Neural crest cell (in vitro differentiated cells): ENCODE data around the gene CCDC138. TPM values are rescaled to one million over a fixed set of nuclear protein-coding genes. Genes with fewer than 3 reads are reported as not detected.

Source experiments
- DNase-seq: peaks from one replicate; pipeline ENCODE4 v3.0.0; 2021; ENCODE audit warnings: low read depth, mixed read lengths, low spot score
- H3K27ac Mint-ChIP-seq: one replicate; pipeline ENCODE4 v1.8.0; 2021; ENCODE audit warnings: mild to moderate bottlenecking, mixed read lengths; ENCODE audit not compliant: unreplicated experiment
- H3K27me3 Mint-ChIP-seq: 2 replicates; pipeline ENCODE4 v1.8.0; 2021; ENCODE audit warnings: low read depth, mild to moderate bottlenecking, mixed read lengths
- H3K36me3 Mint-ChIP-seq: 2 replicates; pipeline ENCODE4 v1.8.0; 2021; ENCODE audit warnings: low read depth, mild to moderate bottlenecking, mixed read lengths
- H3K4me1 Mint-ChIP-seq: 2 replicates; pipeline ENCODE4 v1.8.0; 2021; ENCODE audit warnings: mixed read lengths
- H3K4me3 Mint-ChIP-seq: one replicate; pipeline ENCODE4 v1.8.0; 2021; ENCODE audit warnings: mild to moderate bottlenecking, mixed read lengths
- H3K9me3 Mint-ChIP-seq: 2 replicates; pipeline ENCODE4 v1.8.0; 2021; ENCODE audit warnings: mixed read lengths
- CTCF ChIP-seq: fragments of 200-600 bp; sonication (generic); conservative IDR thresholded peaks from 2 replicates; pipeline ENCODE4 v1.5.0; 2021; ENCODE audit warnings: antibody characterized with exemption, mild to moderate bottlenecking
- total RNA-seq: library from RNA; stranded (reverse); gene quantifications from 2 replicates; pipeline ENCODE4 v1.2.1, GENCODE V29; 2021

CCDC138 gene
- total RNA-seq, 1 donor from 2014 or later, result 39.7 TPM

GRCh38 chr2:108847000-108847399 is 60.4 kb downstream of the CCDC138 start:
- H3K4me1 Mint-ChIP-seq, result peaks cover 5% of the 10 kb centered on the region
- peaks cover 46% of the 10 kb centered on the region for H3K36me3 Mint-ChIP-seq
- H3K27me3 Mint-ChIP-seq, result no peaks in the 10 kb centered on the region
- no peak overlapping the region for H3K4me3 Mint-ChIP-seq
- TF ChIP-seq CTCF, result no peak
- no peaks in the 10 kb centered on the region for H3K9me3 Mint-ChIP-seq
- no peak for DNase-seq
- no peak overlapping the region for H3K27ac Mint-ChIP-seq

- no peak overlapping the region for H3K4me3 Mint-ChIP-seq
- TF ChIP-seq CTCF, result no peak
- no peaks in the 10 kb centered on the region for H3K9me3 Mint-ChIP-seq
- H3K36me3 Mint-ChIP-seq, result peaks cover 33% of the 10 kb centered on the region
- H3K27me3 Mint-ChIP-seq, result no peaks in the 10 kb centered on the region
- H3K4me1 Mint-ChIP-seq, result no peaks in the 10 kb centered on the region
- DNase-seq, result no peak
- H3K27ac Mint-ChIP-seq, result no peak overlapping the region
Observed at GRCh38 chr2:108852375-108852774, 65.8 kb downstream of the CCDC138 start.

GRCh38 chr2:108853421-108853820 is 66.8 kb downstream of the CCDC138 start:
- Mint-ChIP-seq H3K4me1 (no peaks in the 10 kb centered on the region), H3K4me3 (no peak overlapping the region), H3K9me3 (peaks cover 2% of the 10 kb centered on the region), H3K36me3 (peaks cover 41% of the 10 kb centered on the region), H3K27me3 (no peaks in the 10 kb centered on the region), H3K27ac (no peak overlapping the region)
- no peak for TF ChIP-seq CTCF
- DNase-seq, result no peak

- no peaks in the 10 kb centered on the region for H3K4me1 Mint-ChIP-seq
- no peak for TF ChIP-seq CTCF
- H3K4me3 Mint-ChIP-seq, result no peak overlapping the region
- no peaks in the 10 kb centered on the region for H3K27me3 Mint-ChIP-seq
- DNase-seq, result no peak
- H3K27ac Mint-ChIP-seq, result no peak overlapping the region
- H3K36me3 Mint-ChIP-seq, result peaks cover 47% of the 10 kb centered on the region
- H3K9me3 Mint-ChIP-seq, result peaks cover 7% of the 10 kb centered on the region
Observed at GRCh38 chr2:108854484-108854883, 67.9 kb downstream of the CCDC138 start.

GRCh38 chr2:108855194-108855593 is 68.6 kb downstream of the CCDC138 start:
- H3K36me3 Mint-ChIP-seq, result peaks cover 51% of the 10 kb centered on the region
- no peaks in the 10 kb centered on the region for H3K4me1 Mint-ChIP-seq

More at GRCh38 chr2:108855194-108855593, 68.6 kb downstream of the CCDC138 start:
- DNase-seq, result no peak
- peak; percentile 56 for TF ChIP-seq CTCF
- Mint-ChIP-seq H3K4me3 (no peak overlapping the region), H3K9me3 (peaks cover 12% of the 10 kb centered on the region), H3K27me3 (no peaks in the 10 kb centered on the region), H3K27ac (no peak overlapping the region)
